Measurements from ENCODE around the gene ZBP1.

Gene ZBP1

DNA sequence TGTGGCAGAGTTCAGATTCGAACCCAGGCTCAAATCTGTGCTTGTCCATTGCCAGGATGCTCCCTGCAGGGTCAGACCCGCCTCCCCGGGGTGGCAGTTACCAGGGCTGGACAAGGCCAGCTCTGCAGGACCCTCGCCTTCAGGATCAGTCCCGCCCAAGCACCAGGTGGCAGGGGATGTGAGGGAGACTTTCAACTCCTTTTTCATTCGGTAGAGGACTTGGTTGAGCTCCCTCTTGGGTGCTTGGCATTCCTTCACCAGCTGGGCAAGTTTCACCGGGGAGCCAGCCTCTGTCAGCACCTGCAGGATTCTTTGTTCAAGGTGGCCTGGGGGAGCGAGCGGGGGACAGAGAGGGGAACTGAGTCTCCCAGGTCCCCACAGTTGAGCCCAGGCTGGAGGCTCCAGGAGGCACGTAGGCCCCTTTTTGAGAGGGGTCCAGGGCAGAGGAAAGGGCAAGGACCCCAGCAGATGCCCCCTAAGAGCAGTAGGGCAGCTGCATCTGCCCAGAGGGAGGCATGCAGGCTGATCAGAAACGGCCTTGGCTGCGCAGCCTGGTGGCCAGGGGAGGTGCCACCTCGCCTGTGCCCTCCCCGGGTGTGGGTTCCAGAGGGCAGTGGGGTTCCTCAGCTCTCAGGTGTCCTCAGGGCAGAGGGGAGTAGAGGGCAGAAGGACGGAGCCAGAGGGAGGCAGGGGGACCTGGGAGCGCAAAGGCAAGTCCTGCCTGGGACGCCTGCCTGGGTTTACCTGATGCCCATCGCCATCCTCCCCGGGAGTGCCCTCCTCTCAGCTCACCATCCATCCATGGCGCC lies 3.9 kb downstream of the ZBP1 start:
- DNase-seq, result no peak

DNA sequence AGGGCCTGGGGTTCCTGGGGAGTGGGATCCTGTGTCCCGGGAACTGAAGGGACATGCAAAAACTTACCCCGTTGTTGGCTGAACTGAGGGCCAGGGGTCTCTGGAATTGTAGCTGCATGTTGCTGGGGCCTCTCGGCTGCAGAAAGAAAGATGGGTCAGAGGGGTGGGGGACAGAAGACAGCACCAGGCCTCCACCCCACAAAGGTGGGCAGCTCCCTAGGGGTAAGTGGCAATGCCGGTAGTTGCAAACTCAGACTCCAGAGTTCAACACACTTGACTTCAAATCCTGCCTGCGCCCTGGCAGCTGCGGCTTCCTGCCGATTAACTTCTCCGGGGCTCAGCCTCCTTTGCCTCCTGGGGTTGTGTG lies 4.8 kb downstream of the ZBP1 start:
- DNase-seq, result no peak

DNA sequence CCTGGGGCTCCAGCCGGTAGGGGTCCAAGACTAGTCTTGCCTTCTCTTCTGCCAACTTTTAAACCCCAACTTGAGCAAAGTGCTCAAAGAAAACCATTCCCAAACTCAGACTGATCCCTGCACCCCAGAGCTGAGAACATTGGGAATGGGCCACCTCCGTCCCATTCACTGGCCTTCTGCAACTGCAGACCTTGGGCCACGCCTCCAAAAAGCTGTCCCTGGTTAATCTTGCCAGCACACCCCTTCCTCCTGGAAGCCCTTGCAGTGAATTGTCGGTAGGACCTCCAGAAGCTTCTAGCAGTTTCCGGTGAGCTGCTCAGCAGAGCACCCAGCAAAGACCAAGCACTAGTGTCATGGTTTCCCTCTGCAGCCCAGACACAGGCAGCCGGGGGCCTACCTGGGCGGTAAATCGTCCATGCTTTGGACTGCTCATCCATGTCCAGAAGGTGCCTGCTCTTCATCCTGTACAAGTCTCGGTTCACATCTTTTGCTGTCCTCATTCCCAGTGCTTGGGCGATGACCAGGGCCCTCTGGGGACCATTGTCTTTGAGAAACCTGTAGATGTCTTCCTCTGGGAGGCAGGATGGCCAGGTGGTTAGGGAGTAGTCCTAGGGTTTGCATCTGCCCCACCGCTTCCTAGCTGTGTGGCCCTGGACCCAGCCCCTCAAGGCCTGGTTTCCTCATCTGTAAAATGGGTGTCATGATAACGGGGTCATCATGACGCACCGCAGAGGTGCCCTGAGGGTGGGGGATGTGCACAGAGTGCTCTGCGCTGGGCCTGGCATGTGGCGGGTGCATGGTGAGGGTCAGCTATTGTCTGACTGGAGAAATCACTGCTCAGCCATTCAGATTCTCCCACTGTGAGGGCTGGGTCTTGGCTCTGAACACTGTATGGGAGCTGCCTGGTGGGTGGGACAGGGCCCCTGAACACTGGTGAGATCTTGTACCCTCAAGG lies 5.5 kb downstream of the ZBP1 start:
- DNase-seq, result no peak

DNA sequence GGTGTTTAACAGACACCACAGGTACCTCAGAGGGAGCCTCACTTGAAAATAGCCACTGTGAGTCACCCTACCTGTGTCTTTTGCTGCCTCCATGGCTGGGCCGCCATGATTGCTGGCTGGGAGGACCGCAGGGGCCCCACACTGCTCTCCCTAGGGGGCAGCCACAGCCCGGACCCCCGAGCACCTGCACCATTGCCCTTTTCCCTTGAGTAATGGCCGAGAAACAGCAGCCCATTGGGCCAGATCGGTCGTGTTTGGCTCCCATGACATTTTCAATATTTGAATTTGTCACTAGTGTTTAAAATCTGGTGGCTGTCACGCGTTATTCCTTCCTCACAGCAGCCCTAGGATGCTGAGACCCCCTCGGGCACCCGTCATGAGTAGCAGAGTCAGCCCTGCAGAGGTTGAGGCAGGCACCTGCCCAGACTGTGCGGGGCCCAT lies 6.7 kb downstream of the ZBP1 start:
- DNase-seq, result no peak

DNA sequence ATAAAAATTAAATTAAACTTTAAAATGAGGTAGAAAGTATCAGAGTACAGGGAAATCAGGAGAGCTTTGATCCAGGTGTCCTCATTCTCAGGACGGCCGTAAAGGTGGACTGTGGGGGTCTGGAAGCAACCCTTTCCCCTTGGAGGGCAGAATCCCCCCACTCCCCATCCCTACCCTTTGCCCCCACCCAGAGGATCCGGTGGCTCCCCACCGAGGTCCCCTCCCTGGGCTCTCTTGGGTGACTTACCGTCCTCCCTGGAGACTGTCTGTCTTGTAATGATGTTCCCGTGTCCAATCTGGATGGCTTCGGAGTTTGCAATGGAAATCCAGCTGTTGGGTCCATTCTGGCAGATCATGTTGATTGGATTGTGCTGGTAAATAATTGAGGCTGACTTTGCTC lies 7.3 kb downstream of the ZBP1 start:
- no peak for DNase-seq

DNA sequence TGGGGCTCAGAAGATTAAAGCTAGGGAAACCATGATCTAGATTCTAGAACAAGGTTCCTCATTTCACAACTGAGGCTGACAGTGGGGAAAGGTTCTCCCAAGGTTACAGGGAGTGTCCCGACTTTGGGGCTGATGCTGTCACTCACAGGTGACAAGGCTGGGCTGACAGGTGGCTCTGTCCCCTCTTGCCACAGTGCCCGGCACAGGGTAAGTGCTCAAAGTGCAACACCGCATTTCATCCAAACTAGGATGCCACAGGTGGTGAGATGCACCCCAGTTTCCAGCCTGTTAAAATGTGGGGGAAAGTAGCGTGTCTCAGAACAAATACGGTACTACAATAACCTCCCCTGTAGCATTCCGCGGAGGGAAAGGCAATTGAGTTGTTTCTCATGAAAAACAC lies 7.8 kb downstream of the ZBP1 start:
- DNase-seq, result no peak

DNA sequence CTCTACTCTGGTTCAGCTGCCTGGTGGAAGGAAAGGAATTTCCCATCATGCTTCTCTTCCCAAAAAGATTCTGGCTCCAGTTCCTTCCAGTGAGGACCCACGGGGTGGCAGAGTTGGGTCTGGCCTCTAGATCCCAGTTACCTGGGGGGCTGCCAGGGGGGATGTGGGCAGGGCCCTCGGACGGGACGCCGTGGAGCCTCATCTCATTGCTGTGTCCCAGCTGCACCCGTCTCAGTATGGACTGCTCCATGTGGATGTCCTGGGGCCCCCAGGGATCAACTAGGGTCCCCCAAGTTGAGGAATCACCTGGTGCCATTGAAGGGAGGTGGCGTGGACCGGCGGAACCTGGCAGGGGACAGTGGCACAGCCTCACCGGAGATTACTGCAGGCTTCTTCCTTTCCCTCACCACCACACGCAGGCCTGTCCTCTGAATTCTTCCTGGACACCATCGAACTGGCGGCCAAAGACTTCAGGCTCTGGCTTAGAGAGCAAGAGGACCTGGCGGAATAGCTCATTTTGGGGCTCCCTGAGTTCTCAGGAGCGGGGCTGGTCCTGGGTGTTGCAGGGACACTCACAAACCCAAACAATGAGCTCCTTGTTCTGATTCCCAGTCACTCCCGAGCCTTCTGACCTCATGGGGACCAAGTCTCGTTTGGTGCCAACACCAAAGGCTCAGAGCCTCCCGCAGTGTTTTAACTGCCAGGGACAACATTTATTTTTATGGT lies 8.5 kb downstream of the ZBP1 start:
- no peak for DNase-seq

DNA sequence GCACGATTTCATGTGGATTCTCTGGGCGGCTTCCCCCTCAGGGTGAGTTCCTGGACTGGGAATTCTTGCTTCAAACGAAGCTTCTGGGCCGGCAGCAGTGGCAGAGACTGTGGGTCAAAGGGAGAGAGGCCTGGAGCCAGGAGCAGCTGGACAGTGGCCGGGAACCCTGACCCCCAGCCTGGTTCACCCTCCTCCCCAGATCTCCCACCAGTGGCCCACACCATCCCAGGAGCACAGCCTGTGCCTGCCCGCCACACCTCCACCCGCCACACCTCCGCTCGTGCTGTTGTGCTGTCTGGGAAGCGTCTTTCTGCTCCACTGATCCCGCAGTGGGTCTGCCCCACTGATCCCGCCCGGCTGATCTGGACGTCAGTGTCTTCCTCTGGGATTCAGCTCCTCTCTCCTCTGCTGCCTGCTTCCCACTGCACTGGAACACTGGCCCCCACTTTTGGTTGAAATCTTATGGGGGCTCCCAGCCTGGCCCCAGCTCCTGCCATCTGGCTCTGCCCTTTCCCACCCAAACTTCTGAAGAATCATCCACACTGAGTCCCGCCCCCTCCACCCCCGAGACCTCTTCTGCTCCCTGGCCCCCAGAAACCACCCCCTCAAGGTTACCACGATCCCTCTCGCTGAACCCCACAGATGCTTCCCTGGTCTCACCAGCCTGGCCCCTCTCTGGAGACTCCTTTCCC lies 9.8 kb downstream of the ZBP1 start:
- no peak for DNase-seq

DNA sequence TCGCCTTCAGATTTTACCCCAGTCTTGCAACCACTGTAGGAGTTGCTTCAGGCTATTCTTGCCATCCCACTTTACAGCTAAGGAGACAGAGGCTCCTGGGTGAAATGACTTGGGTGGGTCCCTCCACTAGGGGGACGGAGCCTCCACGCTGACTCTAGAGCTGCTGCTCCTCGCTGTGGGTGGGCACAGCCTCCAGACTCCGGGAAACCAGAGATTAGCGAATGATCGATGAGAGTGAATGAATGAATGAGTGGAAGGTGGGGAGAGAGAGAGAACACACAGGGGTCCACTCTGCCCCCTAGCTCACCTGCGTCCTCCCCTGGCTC lies 10.4 kb downstream of the ZBP1 start:
- DNase-seq, result no peak

DNA sequence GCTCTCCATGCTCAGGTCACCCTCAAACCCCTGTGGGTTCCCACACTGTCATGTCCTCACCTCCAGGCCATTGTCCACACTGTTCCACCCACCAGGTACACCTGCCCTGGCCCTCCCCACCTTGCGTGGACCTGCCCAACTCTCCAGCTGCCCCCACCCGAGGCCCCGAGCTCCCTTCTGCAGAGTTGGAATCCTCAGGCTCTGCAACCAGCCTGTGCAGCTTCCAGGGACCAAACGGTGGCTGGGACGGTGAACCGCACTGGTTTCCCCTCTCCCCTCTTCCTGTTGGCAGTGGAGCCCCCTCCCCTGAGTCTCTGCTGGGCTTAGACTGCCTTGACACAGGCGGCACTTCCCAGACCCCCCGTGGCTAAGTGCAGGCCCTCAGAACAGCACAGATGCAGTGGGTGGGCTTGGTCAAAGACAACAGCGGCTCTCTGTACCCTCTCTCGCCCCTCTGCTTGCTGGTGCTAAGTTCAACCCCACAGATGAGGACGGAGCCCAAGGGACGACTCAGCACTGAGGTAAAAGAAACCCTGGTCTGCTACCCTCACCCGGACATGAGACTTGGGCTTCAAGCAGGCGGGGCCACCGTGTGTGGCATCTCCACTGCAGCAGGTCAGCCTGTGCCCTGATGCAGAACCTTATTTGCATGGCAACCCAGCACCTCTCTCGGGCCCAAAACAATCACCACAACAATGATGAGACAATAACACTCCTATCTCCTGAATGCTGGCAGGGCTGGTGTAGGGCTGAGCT lies 11.0 kb downstream of the ZBP1 start:
- no peak for DNase-seq

DNA sequence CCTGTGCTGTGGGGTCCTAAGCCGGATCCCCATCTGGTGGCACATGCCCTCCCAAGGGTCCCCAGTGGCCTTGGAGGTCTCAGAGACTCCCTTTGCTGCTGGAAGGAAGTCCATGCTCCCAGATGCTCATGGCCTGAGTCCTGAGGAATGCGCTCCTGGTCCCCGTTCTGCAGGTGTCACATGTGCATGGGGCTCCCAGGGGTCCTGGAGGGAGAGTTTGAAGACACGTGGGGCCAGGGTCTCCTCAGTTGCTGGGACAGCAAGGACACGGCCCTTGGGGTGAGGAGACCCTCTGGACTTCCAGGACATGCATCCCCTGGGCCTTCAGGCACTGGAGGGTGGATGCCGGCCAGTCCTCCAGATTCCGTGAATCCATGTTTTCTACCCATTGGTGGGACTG lies 11.7 kb downstream of the ZBP1 start:
- no peak for DNase-seq

DNA sequence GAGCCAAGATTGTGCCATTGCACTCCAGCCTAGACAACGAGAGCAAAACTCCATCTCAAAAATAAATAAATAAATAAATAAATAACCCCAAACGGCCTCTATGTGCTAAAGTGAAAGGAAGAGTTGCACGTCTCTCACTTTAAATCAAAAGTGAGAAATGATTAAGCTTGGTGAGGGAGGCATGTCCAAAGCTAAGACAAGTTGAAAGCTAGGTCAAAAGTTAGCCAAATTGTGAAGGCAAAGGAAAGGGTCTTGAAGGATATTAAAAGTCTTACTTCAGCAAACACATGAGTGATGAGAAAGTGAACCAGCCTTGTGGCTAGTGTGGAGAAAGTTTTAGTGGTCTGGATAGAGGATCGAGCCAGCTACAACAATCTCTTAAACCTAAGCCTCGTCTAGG lies 14.3 kb downstream of the ZBP1 start:
- DNase-seq, result no peak

DNA sequence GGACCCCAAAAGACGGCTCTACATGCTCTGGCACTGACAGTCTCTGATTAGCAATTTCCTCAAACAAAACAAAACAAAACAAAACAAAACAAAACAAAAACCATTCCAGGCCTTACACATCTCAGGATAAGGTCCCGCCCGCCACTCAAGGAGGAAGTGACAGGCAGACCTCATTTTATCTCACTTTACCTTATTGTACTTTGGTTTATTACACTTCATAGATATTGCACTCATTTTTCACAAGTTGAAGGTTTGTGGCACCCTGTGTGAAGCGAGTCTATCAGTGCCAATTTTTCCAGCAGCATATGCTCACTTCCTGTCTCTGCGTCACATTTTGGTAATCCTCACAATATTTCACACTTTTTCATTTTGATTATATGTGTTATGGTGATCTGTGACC lies 15.2 kb downstream of the ZBP1 start:
- DNase-seq, result no peak

DNA sequence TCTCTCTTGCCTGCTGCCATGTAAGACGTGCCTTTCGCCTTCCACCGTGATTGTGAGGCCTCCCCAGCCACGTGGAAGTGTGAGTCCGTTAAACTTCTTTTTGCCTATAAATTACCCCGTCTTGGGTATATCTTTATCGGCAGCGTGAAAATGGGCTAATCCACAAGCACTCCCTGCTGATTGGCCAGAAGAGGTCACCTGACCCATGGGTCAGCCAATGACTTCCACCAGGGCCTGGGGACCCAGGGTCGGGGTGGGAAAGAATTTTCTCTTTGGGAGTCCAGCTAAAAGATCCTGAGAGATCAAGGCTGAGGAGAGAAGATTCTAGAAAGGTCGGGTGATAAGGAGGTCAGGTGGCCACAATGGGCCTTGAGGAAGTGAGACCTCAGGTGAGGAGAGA lies 17.1 kb downstream of the ZBP1 start:
- no peak for DNase-seq

DNA sequence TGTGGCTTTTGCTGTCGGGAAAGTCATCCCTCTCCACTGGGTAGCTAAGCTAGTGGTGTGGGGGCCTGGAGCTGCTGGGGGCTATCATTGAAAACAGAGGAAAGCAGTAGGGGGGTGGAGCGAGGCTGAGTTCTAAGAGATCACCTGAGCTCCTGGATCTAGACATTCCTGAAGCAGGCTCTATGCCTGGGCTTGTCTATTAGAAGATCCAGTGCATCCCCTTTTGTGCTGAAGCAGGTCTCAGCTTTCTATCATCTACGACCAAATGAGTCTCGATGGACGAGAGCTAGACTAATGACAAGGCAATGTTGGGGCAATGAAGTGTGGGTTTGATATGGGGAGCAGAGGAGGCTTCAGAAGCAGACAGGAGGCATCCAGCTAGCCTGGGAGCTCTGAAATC lies 18.5 kb downstream of the ZBP1 start:
- DNase-seq, result no peak

DNA sequence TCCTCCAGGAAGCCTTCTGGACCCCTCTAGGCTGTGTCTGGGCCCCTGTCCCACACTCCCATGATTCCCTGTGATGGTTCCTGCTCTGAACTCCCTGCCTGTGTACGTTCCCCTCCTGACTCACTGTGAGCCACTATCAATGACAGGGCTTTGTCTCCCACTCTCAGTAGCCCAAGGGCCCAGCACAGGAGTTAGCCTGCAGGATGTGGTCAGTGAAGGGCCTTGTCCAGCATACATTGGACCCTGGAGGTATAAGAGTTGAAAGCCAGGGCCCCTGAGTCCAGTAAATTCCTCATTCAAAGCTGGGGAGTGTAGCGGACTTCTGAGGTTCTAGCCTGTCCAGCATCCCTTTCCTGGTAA lies 19.0 kb downstream of the ZBP1 start:
- DNase-seq, result no peak

DNA sequence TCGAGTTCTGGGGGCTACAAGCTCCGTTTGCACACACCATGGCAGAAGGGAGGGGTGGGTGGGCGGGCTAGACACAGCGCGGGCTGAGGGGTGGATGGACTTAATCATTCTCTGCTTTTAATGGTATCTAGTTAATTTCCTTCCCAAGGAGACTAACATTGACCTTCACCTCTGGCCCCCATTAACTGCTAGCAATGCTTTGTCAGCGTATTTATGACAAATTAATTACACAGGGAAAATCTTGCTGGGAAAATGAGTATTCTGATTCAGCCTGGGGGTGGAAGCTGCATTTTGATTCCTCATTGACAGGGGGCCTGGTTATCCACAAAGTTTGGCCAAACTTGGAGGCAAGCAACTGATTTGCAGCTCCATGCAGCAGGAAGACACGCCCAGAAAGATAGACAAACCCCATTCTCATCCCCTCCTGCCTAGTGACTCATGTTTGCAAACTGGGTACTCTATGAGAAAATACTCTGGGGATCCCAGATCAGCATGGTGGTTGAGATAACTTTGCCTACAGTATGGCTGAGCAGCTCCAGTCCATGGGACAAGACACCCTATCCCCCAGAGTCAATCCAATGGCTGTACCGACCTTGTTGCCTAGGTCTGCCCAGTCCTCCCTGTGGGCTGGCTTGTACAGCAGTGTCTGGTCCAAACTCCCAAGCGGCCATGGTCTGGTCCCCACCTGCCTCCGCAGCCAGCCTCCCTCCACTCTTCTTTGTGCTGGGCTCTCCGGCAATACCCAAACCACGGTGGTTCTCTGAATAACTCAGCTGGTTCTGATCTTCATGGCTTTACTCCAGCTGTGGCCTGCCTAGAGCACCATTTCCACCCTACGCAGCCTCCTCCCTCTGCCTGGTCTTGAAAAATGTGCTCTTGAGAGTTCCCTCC lies 19.7 kb downstream of the ZBP1 start:
- DNase-seq, result no peak

DNA sequence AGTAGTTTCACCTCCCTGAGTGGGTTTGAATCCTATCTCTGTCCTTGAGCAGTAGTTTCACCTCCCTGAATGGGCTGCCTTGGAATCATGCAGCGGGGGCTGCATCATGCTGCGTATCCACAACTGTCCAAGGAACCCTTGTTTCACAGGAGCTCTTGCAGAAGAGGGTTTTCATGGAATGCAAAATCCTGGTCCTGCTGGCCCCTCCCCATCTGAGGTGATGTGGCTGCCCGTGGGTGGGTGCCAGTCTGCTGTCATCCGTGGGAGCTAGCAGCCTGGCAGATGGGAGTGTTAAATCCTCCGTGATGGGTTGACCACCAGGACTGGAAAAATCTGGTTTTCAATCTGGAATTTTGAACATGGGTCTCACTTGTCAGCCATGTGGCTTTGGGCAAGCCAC lies 21.7 kb downstream of the ZBP1 start:
- no peak for DNase-seq

DNA sequence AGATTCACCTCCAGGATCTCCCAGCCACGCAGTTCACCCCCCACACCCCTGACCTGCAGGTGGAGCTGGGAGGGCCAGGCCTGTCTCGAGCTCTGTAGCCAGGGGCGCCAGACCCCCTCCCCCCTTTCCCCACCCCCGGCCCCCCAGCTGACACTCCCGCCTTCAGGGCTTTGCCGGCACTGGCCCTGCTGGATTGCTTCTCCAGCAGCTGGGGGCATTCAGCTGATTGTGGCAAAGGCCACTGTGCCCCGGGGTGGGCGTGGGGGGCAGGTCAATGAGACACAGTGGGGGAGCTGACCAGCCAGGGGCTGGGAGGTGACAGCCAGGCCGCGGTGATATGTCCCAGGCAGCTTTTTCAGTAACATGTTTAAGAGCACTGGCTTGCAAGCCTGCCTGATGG lies 22.2 kb downstream of the ZBP1 start:
- no peak for DNase-seq

DNA sequence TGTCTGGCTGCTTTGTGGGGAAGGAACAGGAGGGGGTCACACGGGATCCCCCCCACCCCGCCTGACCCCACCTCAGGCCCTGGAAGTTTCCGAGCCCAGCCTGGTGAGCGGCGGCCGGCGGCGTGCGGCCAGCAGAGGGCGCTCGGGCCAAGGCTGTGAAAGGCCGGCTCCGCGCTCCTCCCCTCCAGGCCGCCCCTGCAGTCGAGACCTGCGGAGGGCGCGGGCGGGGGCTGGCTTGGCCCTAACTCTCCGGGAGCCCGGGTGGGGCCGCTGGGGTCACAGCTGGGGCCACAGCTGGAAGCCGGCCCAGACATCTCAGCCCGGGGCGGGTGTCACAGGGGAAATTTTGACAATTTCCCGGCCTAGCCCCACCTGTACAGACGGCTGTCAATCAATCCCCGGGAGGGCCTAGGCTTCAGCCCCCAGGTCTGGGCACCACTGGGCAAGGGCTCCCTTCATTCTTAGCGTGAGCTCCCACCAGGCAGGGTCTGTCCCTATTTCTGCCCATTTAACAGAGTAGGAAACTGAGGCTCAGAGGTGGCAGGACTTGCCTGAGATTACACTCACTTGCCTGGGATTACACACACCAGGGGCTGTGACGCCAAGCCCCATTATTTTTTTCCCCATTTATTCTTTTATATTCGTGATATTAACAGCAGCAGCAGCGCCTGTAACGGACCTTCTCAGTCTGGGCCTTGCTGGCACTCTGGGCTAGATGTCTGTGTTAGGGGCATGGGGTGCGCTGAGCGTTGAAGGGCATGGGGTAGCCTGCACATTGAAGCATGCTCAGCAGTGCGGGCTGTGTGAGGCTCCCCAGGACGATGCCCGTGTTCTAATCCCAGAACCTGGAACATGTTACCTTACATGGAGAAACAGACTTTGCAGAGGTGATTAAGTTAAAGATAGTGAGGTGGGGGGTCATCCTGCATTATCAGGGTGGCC lies 23.0 kb downstream of the ZBP1 start:
- DNase-seq, result no peak

All from DMS153 (cell line).